ENCODE measurements around the gene BLID.

BLID gene

GRCh38 chr11:122115524-122116379 lies at the start of gene BLID:
BLID (minus strand) TSS chr11:122116215; CDS start chr11:122115922, 293 bp downstream.
- DNase-seq (ENCODE audit: low read depth): no peak

GRCh38 chr11:122163053-122163819 lies 47.2 kb upstream of the BLID start:
- peak; percentile 76 for DNase-seq (ENCODE audit: low read depth)

GRCh38 chr11:122162095-122162494 lies 46.1 kb upstream of the BLID start:
- no peak for DNase-seq (ENCODE audit: low read depth)

- DNase-seq (ENCODE audit: low read depth): no peak
These were observed 45.0 kb upstream of the BLID start for GRCh38 chr11:122160841-122161590.

- DNase-seq (ENCODE audit: low read depth): no peak
These were observed 43.8 kb upstream of the BLID start for GRCh38 chr11:122159861-122160260.

- no peak for DNase-seq (ENCODE audit: low read depth)
These were observed 43.2 kb upstream of the BLID start for GRCh38 chr11:122159173-122159721.

- no peak for DNase-seq (ENCODE audit: low read depth)
These were observed 42.2 kb upstream of the BLID start for GRCh38 chr11:122158171-122158570.

GRCh38 chr11:122157653-122158161 lies 41.7 kb upstream of the BLID start:
- DNase-seq (ENCODE audit: low read depth): no peak

GRCh38 chr11:122156940-122157382 lies 40.9 kb upstream of the BLID start:
- no peak for DNase-seq (ENCODE audit: low read depth)

- DNase-seq (ENCODE audit: low read depth): no peak
These were observed 39.9 kb upstream of the BLID start for GRCh38 chr11:122155765-122156527.

GRCh38 chr11:122154994-122155393 lies 39.0 kb upstream of the BLID start:
- no peak for DNase-seq (ENCODE audit: low read depth)

GRCh38 chr11:122154227-122154626 lies 38.2 kb upstream of the BLID start:
- DNase-seq (ENCODE audit: low read depth): no peak

GRCh38 chr11:122153746-122154145 lies 37.7 kb upstream of the BLID start:
- DNase-seq (ENCODE audit: low read depth): no peak

- no peak for DNase-seq (ENCODE audit: low read depth)
These were observed 34.5 kb upstream of the BLID start for GRCh38 chr11:122150216-122151124.

- no peak for DNase-seq (ENCODE audit: low read depth)
These were observed 33.2 kb upstream of the BLID start for GRCh38 chr11:122149202-122149601.

GRCh38 chr11:122146475-122146874 lies 30.5 kb upstream of the BLID start:
- no peak for DNase-seq (ENCODE audit: low read depth)

- no peak for DNase-seq (ENCODE audit: low read depth)
These were observed 29.8 kb upstream of the BLID start for GRCh38 chr11:122145715-122146274.

GRCh38 chr11:122144752-122145151 lies 28.7 kb upstream of the BLID start:
- no peak for DNase-seq (ENCODE audit: low read depth)

- DNase-seq (ENCODE audit: low read depth): no peak
These were observed 25.7 kb upstream of the BLID start for GRCh38 chr11:122141725-122142124.

GRCh38 chr11:122140500-122140899 lies 24.5 kb upstream of the BLID start:
- DNase-seq (ENCODE audit: low read depth): peak; percentile 85

Data from HS-27A (cell line).